Putamen (tissue), 1 donor: ENCODE data around the gene MEI4.

Experiments
- DNase-seq: peaks from one replicate; pipeline ENCODE4 v3.0.0-alpha.2; 2016; ENCODE audit warnings: low spot score

The MEI4 gene

GRCh38 chr6:77965449-77965848 is 312.6 kb downstream of the MEI4 start:
- DNase-seq: no peak

- DNase-seq: no peak
Measured at GRCh38 chr6:77972334-77972733, 319.5 kb downstream of the MEI4 start.
